ENCODE results near the gene BRD3OS. TPM values are rescaled to one million over a fixed set of nuclear protein-coding genes. Genes with fewer than 3 reads are reported as not detected.
"Not testable (repeated sequence)": the region's sequence is repeated elsewhere in the genome, so short reads cannot be mapped to it uniquely, and the experiment has no call there.

Gene BRD3OS
- total RNA-seq, 1 donor, result 3.6 TPM

GRCh38 chr9:134065612-134066419, 40.5 kb downstream of the BRD3OS start:
- no peaks in the 10 kb centered on the region for H3K9me3 ChIP-seq (ENCODE audit: low read depth, low read length)
- H3K27me3 ChIP-seq (ENCODE audit: insufficient read depth, low read length), result peaks cover 4% of the 10 kb centered on the region
- H3K4me3 ChIP-seq (ENCODE audit: low read length), result peak overlapping the region; percentile 53
- peaks cover 64% of the 10 kb centered on the region for H3K4me1 ChIP-seq (ENCODE audit: insufficient read depth, low read length)

- H3K4me3 ChIP-seq (ENCODE audit: low read length), result peak overlapping the region; percentile 53
- peaks cover 57% of the 10 kb centered on the region for H3K4me1 ChIP-seq (ENCODE audit: insufficient read depth, low read length)
- H3K27me3 ChIP-seq (ENCODE audit: insufficient read depth, low read length), result peaks cover 4% of the 10 kb centered on the region
- H3K9me3 ChIP-seq (ENCODE audit: low read depth, low read length), result no peaks in the 10 kb centered on the region
Measured at GRCh38 chr9:134066526-134066912, 41.2 kb downstream of the BRD3OS start.

- peaks cover 4% of the 10 kb centered on the region for H3K27me3 ChIP-seq (ENCODE audit: insufficient read depth, low read length)
- H3K4me1 ChIP-seq (ENCODE audit: insufficient read depth, low read length), result peaks cover 50% of the 10 kb centered on the region
- H3K9me3 ChIP-seq (ENCODE audit: low read depth, low read length), result no peaks in the 10 kb centered on the region
- peak overlapping the region; percentile 53 for H3K4me3 ChIP-seq (ENCODE audit: low read length)
Measured at GRCh38 chr9:134066913-134067851, 41.9 kb downstream of the BRD3OS start.

DNA sequence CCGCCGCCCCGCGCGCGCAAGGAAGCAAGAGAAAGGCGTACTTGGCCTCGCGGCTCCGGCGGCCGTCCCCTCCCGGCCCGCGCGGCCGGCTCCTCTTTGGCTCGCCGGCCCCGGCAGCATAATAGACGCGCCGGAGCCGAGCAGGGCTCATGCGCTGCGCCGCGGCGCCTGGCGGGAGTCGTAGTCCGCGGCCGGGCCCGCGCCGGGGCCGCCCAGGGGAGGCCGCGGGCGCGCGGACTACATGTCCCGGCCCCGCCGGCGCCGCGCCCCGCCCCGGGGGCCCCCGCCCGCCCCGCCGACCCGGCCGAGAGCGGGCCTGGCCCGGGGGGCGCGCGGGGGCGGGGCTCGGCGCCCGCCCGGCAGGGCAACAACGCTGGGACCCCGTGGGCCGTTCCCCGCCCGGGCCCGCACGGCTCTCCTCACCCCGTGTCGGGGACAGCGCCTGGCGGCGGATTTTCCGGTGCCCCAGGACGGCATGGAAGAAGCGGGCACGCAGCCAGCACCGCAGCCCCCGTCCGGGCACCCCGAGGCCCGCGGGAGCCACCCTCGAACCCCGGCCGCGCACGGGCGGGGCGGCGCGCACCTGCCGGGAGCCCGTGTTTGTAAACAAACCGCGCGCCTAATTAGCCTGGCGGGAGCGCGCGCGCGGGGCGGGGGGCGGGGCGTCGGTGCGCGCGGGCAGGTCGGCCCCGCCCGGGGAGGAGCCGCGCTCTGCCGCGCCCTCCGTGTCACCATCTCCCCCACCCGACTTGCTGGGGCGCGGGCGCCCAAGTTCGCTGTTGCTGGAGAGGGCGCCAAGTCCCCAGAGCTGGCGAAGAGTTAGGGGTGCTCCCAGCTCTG, 42.8 kb downstream of the BRD3OS start, which contains the start of gene BRD3:
BRD3 (minus strand) TSS at position 123 of the 840 bp plus-strand sequence. CDS start 14,549 bp downstream, outside the sequence.
- peak within 1 kb of the TSS; percentile 72 for H3K4me3 ChIP-seq (ENCODE audit: low read length)
- peaks cover 4% of the 10 kb centered on the region for H3K27me3 ChIP-seq (ENCODE audit: insufficient read depth, low read length)
- peaks cover 43% of the 10 kb centered on the region for H3K4me1 ChIP-seq (ENCODE audit: insufficient read depth, low read length)
- H3K9me3 ChIP-seq (ENCODE audit: low read depth, low read length), result no peaks in the 10 kb centered on the region

DNA sequence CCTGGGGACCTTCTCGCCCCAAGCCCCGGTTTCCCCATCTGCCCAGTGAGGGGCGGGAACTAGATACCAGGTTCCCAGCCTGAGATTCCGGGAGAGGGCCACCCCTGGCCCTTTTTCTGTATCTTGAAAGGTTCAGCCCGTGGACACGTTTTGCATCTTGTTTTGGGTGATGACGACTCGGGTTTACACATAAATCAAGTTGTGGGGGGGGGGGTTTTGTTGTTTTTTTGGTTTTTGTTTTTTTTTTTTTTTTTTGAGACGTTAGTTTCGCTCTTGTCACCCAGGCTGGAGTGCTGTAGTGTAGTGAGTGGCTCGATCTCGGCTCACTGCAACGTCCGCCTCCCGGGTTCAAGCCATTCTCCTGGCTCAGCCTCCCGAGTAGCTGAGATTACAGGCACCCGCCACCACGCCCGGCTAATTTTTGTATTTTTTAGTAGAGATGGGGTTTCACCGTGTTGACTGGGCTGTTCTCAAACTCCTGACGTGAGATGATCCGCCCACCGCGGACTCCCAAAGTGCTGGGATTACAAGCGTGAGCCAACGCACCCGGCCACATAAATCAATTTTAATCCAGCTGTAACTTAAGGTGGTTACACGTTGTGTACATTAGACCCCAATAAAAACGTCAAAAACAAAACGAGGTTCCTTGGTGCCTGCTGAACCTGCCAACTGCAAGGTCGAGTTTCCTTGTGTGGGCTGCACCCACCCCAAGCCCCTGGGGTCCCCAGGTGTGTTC, 43.6 kb downstream of the BRD3OS start:
- Histone ChIP-seq H3K4me1 (ENCODE audit: insufficient read depth, low read length) (peaks cover 36% of the 10 kb centered on the region), H3K9me3 (ENCODE audit: low read depth, low read length) (no peaks in the 10 kb centered on the region), H3K27me3 (ENCODE audit: insufficient read depth, low read length) (peaks cover 4% of the 10 kb centered on the region), H3K4me3 (ENCODE audit: low read length) (peak overlapping the region; percentile 72)

DNA sequence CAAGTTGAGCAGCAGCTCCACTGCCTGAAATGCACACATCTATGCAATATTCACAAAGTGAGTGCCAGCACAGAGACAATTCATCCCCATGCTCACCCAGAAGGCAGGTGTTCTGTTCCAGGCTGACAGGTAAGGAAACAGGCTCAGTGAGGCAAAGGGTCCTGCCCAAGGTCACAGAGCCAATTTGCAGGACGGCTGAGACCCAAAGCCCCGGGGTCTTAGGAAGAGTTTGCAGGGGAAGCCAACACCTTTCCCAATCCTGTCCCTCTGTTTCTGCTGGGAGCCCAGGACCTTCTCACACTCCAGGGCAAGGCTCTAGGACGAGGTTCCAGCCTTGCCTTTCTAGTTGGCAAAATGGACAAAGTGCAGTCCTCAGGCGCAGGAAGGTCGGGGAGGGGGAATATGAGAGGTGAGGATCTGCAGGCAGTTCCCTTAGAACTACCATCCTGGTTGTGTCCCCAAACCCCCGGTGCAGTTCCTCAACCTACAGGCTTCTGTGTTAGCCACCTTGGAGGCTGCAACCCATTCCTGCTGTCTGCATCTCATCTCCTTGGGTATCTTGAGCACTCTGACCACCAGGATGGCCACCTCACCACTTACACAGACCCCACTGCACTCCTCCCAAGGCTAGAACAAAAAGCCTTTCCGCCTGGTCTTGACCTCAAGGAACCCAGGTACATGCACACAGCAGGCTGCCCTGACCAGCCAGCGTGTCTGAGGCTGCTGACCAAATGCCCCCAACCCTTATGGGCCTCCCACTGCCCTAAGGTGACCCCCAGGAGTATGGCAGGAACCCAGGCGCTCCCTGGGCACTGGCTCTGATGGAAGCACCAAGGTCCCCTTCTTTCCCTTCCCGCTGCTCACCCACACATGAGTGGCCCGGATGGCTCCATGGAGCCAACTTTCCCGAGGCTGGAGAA, 44.5 kb downstream of the BRD3OS start:
- H3K4me1 ChIP-seq (ENCODE audit: insufficient read depth, low read length), result peaks cover 30% of the 10 kb centered on the region
- peaks cover 4% of the 10 kb centered on the region for H3K27me3 ChIP-seq (ENCODE audit: insufficient read depth, low read length)
- H3K4me3 ChIP-seq (ENCODE audit: low read length), result no peak overlapping the region
- no peaks in the 10 kb centered on the region for H3K9me3 ChIP-seq (ENCODE audit: low read depth, low read length)

- peaks cover 17% of the 10 kb centered on the region for H3K4me1 ChIP-seq (ENCODE audit: insufficient read depth, low read length)
- H3K4me3 ChIP-seq (ENCODE audit: low read length), result no peak overlapping the region
- no peaks in the 10 kb centered on the region for H3K9me3 ChIP-seq (ENCODE audit: low read depth, low read length)
- H3K27me3 ChIP-seq (ENCODE audit: insufficient read depth, low read length), result peaks cover 4% of the 10 kb centered on the region
Measured at GRCh38 chr9:134071149-134071548, 45.9 kb downstream of the BRD3OS start.

GRCh38 chr9:134072683-134073082, 47.4 kb downstream of the BRD3OS start:
- not testable (repeated sequence) for H3K4me3 ChIP-seq (ENCODE audit: low read length); H3K27me3 ChIP-seq (ENCODE audit: insufficient read depth, low read length); H3K4me1 ChIP-seq (ENCODE audit: insufficient read depth, low read length); H3K9me3 ChIP-seq (ENCODE audit: low read depth, low read length)

- peaks cover 4% of the 10 kb centered on the region for H3K27me3 ChIP-seq (ENCODE audit: insufficient read depth, low read length)
- H3K4me1 ChIP-seq (ENCODE audit: insufficient read depth, low read length), result peaks cover 9% of the 10 kb centered on the region
- no peak overlapping the region for H3K4me3 ChIP-seq (ENCODE audit: low read length)
- H3K9me3 ChIP-seq (ENCODE audit: low read depth, low read length), result no peaks in the 10 kb centered on the region
Measured at GRCh38 chr9:134073500-134073899, 48.2 kb downstream of the BRD3OS start.

GRCh38 chr9:134075689-134076088, 50.4 kb downstream of the BRD3OS start:
- not testable (repeated sequence) for H3K27me3 ChIP-seq (ENCODE audit: insufficient read depth, low read length); H3K4me1 ChIP-seq (ENCODE audit: insufficient read depth, low read length); H3K4me3 ChIP-seq (ENCODE audit: low read length); H3K9me3 ChIP-seq (ENCODE audit: low read depth, low read length)

GRCh38 chr9:134076644-134077043, 51.4 kb downstream of the BRD3OS start:
- Histone ChIP-seq H3K4me1 (ENCODE audit: insufficient read depth, low read length) (no peaks in the 10 kb centered on the region), H3K4me3 (ENCODE audit: low read length) (no peak overlapping the region), H3K9me3 (ENCODE audit: low read depth, low read length) (no peaks in the 10 kb centered on the region), H3K27me3 (ENCODE audit: insufficient read depth, low read length) (no peaks in the 10 kb centered on the region)
